A549 treated with CpdA at 1 μM for 4 hours (cell line): ENCODE measurements around the gene MRPS35. TPM values are rescaled to one million over a fixed set of nuclear protein-coding genes. Genes with fewer than 3 reads are reported as not detected.

Source experiments
- total RNA-seq: library from RNA; stranded (reverse); fragments of 200-300 nt; extraction: Qiagen RNA extraction; gene quantifications from 5 replicates; pipeline ENCODE4 v1.2.3, GENCODE V29; 2022; ENCODE audit warnings: low read depth

The MRPS35 gene
- total RNA-seq: 94.6 to 108 TPM (median 96.7 TPM) in 5 replicates

GRCh38 chr12:27710592-27711316, at the start of gene MRPS35:
Gene MRPS35, plus strand, starts transcription at chr12:27710832. Its CDS starts 12 bp downstream, at chr12:27710844.

GRCh38 chr12:27696293-27696652, 14.4 kb upstream of the MRPS35 start, which contains the start of gene REP15:
Gene REP15, plus strand, starts transcription at chr12:27696447. Its CDS starts 116 bp downstream, at chr12:27696563.

GRCh38 chr12:27779920-27780611, 69.4 kb downstream of the MRPS35 start, which contains the start of the genes KLHL42 and MANSC4:
Gene KLHL42, plus strand, starts transcription at chr12:27780233. Its CDS starts 98 bp downstream, at chr12:27780331.
Gene MANSC4, minus strand, starts transcription at chr12:27780236. Its CDS starts 8,960 bp downstream, at chr12:27771276.

Other genes with a start within 250 kb of the MRPS35 start
- 19.1 to 41.8 TPM (median 28.8 TPM) in 5 replicates for gene PPFIBP1, start 186.6 kb upstream of the MRPS35 start, total RNA-seq
- 0.28 to 0.97 TPM (median 0.48 TPM) in 5 replicates for gene REP15, start 14.4 kb upstream of the MRPS35 start, total RNA-seq
- 14.2 to 18.7 TPM (median 16.7 TPM) in 5 replicates for gene KLHL42, start 69.4 kb downstream of the MRPS35 start, total RNA-seq
- 0.07 to 0.13 TPM in 2 of 5 replicates, not detected in the others for gene MANSC4, start 69.4 kb downstream of the MRPS35 start, total RNA-seq